K562 (cell line): Measurements from ENCODE around the gene SOX30. TPM values are rescaled to one million over a fixed set of nuclear protein-coding genes. Genes with fewer than 3 reads are reported as not detected.

ENCODE experiments used
- ATAC-seq: fragments of 200-7000 bp; cut with Tn5 transposase; 3 replicates; pipeline ENCODE4 v1.9.1; 2020; ENCODE audit warnings: moderate library complexity
- BruUV-seq: library from RNA; stranded (reverse); fragments of 400-500 nt; replicated peaks from 2 replicates; lab custom pipeline; 2021; lab: Mats Ljungman, UMichigan
- CTCF ChIA-PET: fragments of 300-600 bp; formaldehyde crosslinking; extraction: SDS; loops from one replicate; lab custom pipeline; 2021; ENCODE audit warnings: low intra/inter-chr PET ratio; lab: Yijun Ruan, JAX
- POLR2A ChIA-PET: fragments of 300-600, 350-650 bp; sonication (Branson Sonifier 250); formaldehyde crosslinking; extraction: SDS; loops from one replicate; lab custom pipeline; 2021; ENCODE audit warnings: antibody characterized with exemption, inconsistent platforms; lab: Yijun Ruan, JAX
- DNase-seq, 4 experiments: peaks; one replicate each; pipeline versions ENCODE4 v3.0.0 to v3.0.0-alpha.2; 2011 to 2018; ENCODE audit warnings: low spot score in 3 of 4, mixed read lengths in 3 of 4; ENCODE audit errors: extremely low read depth in 1 of 4
- FAIRE-seq: peaks from 2 replicates; lab custom pipeline; 2011; peaks lifted over from hg19 to GRCh38; lab: Jason Lieb, UNC
- H2AFZ ChIP-seq: 2 replicates; pipeline ENCODE4 v1.6.0; 2011; ENCODE audit warnings: low read depth, low read length, control low read depth, inconsistent platforms
- H3K27ac ChIP-seq: fragments of 200-600 bp; 3 replicates; pipeline ENCODE4 v1.8.0; 2011; ENCODE audit warnings: low read depth, mild to moderate bottlenecking, control low read depth, inconsistent platforms, low read length, moderate library complexity, mixed read lengths; ENCODE audit errors: extremely low read depth
- H3K27me3 ChIP-seq, 2 experiments: fragments of 300-600 bp in 1 of 2; 2 replicates in 1 of 2; 3 replicates in 1 of 2; pipeline versions ENCODE4 v1.6.0 to v1.8.0; 2011; ENCODE audit warnings: inconsistent platforms in 2 of 2, low read length in 2 of 2, mild to moderate bottlenecking in 1 of 2, mixed read lengths in 1 of 2, moderate library complexity in 1 of 2; ENCODE audit not compliant: control insufficient read depth in 2 of 2, insufficient read depth in 2 of 2
- H3K36me3 ChIP-seq: fragments of 300-600 bp; 3 replicates; pipeline ENCODE4 v1.8.0; 2011; ENCODE audit warnings: mild to moderate bottlenecking, low read length, inconsistent platforms; ENCODE audit not compliant: control insufficient read depth, insufficient read depth
- H3K4me1 ChIP-seq, 2 experiments: fragments of 200-600 bp in 1 of 2; replicated peaks in 1 of 2; 2 replicates in 1 of 2; 3 replicates in 1 of 2; pipeline versions ENCODE4 v1.5.1 to v1.8.0; 2011; ENCODE audit warnings: inconsistent platforms in 2 of 2, low read length in 2 of 2, mild to moderate bottlenecking in 1 of 2, mixed read lengths in 1 of 2, moderate library complexity in 1 of 2; ENCODE audit not compliant: control insufficient read depth in 2 of 2, insufficient read depth in 2 of 2
- H3K4me2 ChIP-seq: 2 replicates; pipeline ENCODE4 v1.6.1; 2011; ENCODE audit warnings: low read length, control low read depth, inconsistent platforms, mixed read lengths; ENCODE audit not compliant: insufficient read depth
- H3K4me3 ChIP-seq: fragments of 200-600 bp; sonication (generic), shearing (Covaris generic); 2 replicates; pipeline ENCODE4 v1.5.1; 2016; ENCODE audit warnings: control low read depth, inconsistent platforms
- H3K79me2 ChIP-seq: fragments of 200-600 bp; 3 replicates; pipeline ENCODE4 v1.8.0; 2011; ENCODE audit warnings: low read length, inconsistent platforms; ENCODE audit not compliant: control insufficient read depth, insufficient read depth
- H3K9ac ChIP-seq, 2 experiments: 2 replicates each; pipeline versions ENCODE4 v1.6.0 to v1.6.1; 2011; ENCODE audit warnings: low read depth in 2 of 2, low read length in 2 of 2, control low read depth in 1 of 2, inconsistent platforms in 1 of 2, mild to moderate bottlenecking in 1 of 2, mixed read lengths in 1 of 2; ENCODE audit not compliant: insufficient read depth in 1 of 2
- H3K9me1 ChIP-seq: one replicate; pipeline ENCODE4 v1.6.0; 2011; ENCODE audit warnings: inconsistent platforms, mild to moderate bottlenecking, low read length, moderate library complexity; ENCODE audit not compliant: control insufficient read depth, insufficient read depth
- H3K9me3 ChIP-seq: replicated peaks from 2 replicates; pipeline ENCODE4 v1.5.1; 2011; ENCODE audit warnings: low read depth, low read length, inconsistent platforms; ENCODE audit not compliant: control insufficient read depth, insufficient read depth
- H4K20me1 ChIP-seq: replicated peaks from 2 replicates; pipeline ENCODE4 v1.6.1; 2011; ENCODE audit warnings: low read length, inconsistent platforms, mixed read lengths; ENCODE audit not compliant: control insufficient read depth, insufficient read depth
- BDP1 ChIP-seq: IDR thresholded peaks from 3 replicates; pipeline ENCODE4 v1.6.1; 2011; ENCODE audit not compliant: insufficient read length, insufficient read depth
- CTCF ChIP-seq, 3 experiments: IDR thresholded peaks in 2 of 3; conservative IDR thresholded peaks in 1 of 3; 2 replicates each; pipeline ENCODE4 v1.5.1; 2011 to 2012; ENCODE audit warnings: low read length in 3 of 3, mild to moderate bottlenecking in 3 of 3, control low read depth in 2 of 3, improper control_type of control experiment in 1 of 3, inconsistent platforms in 1 of 3, low read depth in 1 of 3, mixed read lengths in 1 of 3, moderate library complexity in 1 of 3; ENCODE audit not compliant: insufficient read depth in 2 of 3
- ELF1 ChIP-seq: fragments of 200-800 bp; sonication (Bioruptor generic); IDR thresholded peaks from 2 replicates; pipeline ENCODE4 v1.6.1; 2016; ENCODE audit warnings: missing genetic modification characterization, missing compliant biosample characterization
- HNRNPLL ChIP-seq: fragments of 200-400 bp; formaldehyde crosslinking; IDR thresholded peaks from 2 replicates; pipeline ENCODE4 v1.6.1; 2017; ENCODE audit warnings: low read length, low read depth, mild to moderate bottlenecking; ENCODE audit not compliant: poor library complexity, severe bottlenecking
- KLF16 ChIP-seq: IDR thresholded peaks from 2 replicates; pipeline ENCODE4 v1.6.1; 2016; ENCODE audit warnings: antibody characterized with exemption
- NR2C2 ChIP-seq, 2 experiments: fragments of 200-800 bp in 1 of 2; sonication (Bioruptor generic) in 1 of 2; sonication (generic) in 1 of 2; formaldehyde crosslinking in 1 of 2; IDR thresholded peaks; 2 replicates each; pipeline versions ENCODE4 v1.6.1 to v1.8.0; 2016 to 2022; ENCODE audit warnings: mild to moderate bottlenecking in 1 of 2, missing compliant biosample characterization in 1 of 2, missing genetic modification characterization in 1 of 2, missing genetic modification reagents in 1 of 2
- PATZ1 ChIP-seq: fragments of 250-450 bp; sonication (Bioruptor Pico); IDR thresholded peaks from 2 replicates; pipeline ENCODE4 v1.5.0; 2020; ENCODE audit warnings: mild to moderate bottlenecking, borderline replicate concordance
- RHOXF2B ChIP-seq: fragments of 250-450 bp; sonication (Bioruptor Pico); conservative IDR thresholded peaks from 2 replicates; pipeline ENCODE4 v1.5.1; 2021
- SNIP1 ChIP-seq: fragments of 450-650 bp; IDR thresholded peaks from 2 replicates; pipeline ENCODE4 v1.7.1; 2017; ENCODE audit warnings: low read depth, mild to moderate bottlenecking
- TAL1 ChIP-seq: fragments of 450-650 bp; IDR thresholded peaks from 2 replicates; pipeline ENCODE4 v1.6.1; 2016; ENCODE audit warnings: mild to moderate bottlenecking
- WGBS: fragments of 100-300 bp; shearing (Covaris generic); methylation state at CpG from one replicate; pipeline ENCODE4 v1.1.6; 2016; ENCODE audit warnings: low coverage, mixed read lengths; ENCODE audit not compliant: insufficient coverage; ENCODE audit errors: missing lambda C conversion rate; 5-methylcytosine and 5-hydroxymethylcytosine counted together
- in situ Hi-C: fragments of 300-500 bp; cut with MboI; formaldehyde crosslinking; loops from 4 replicates; pipeline ENCODE4 v1.15.0; 2018; ENCODE audit warnings: inconsistent platforms, mixed read lengths
- intact Hi-C: fragments of 100-400 bp; cut with micrococcal nuclease; formaldehyde crosslinking; loops from 2 replicates; pipeline ENCODE4 v1.14.2; 2022
- polyA plus RNA-seq, 8 experiments: library from polyadenylated mRNA; depleted of rRNA in 4 of 8; stranded (reverse) in 5 of 8; unstranded in 3 of 8; fragments of >200 nt; fragmentation: Nextera tagmentation in 2 of 8; fragmentation: Illumina TruSeq in 1 of 8; extraction: Ambion mirVana in 2 of 8; extraction: Trizol in 1 of 8; gene quantifications; 2 replicates each; pipeline versions ENCODE4 v1.2.1 to v1.2.3, GENCODE V29; 2011 to 2014; ENCODE audit warnings: inconsistent platforms in 1 of 8, missing spikeins in 1 of 8
- total RNA-seq, 7 experiments: library from RNA; depleted of rRNA in 6 of 7; stranded (reverse); fragments of >200 nt in 6 of 7; fragmentation: Illumina TruSeq in 2 of 7; extraction: Trizol in 2 of 7; gene quantifications; 2 replicates each; pipeline versions ENCODE4 v1.2.1 to v1.2.3, GENCODE V29; 2011 to 2021; ENCODE audit warnings: low replicate concordance in 1 of 7
- TF ChIP-seq, protein P1 (sequence below): fragments of 250-450 bp; sonication (Bioruptor Pico); IDR thresholded peaks from 2 replicates; pipeline ENCODE4 v1.4.0; 2020; ENCODE audit warnings: mild to moderate bottlenecking, moderate library complexity, borderline replicate concordance
- TF ChIP-seq, protein P2 (sequence below): fragments of 450-650 bp; formaldehyde crosslinking; IDR thresholded peaks from 2 replicates; pipeline ENCODE4 v1.4.0; 2020; ENCODE audit warnings: mild to moderate bottlenecking, mixed read lengths

The SOX30 gene
- total and polyA plus RNA-seq, 9 of the 15 experiments (the other 6 are each of a cell fraction or from before 2014, with no cell fraction given): not detected

- Histone ChIP-seq H3K79me2 (no peaks in the 10 kb centered on the region), H3K27me3 (no peaks in the 10 kb centered on the region), H2AFZ (no peak overlapping the region; the same call in 1 of the 2 replicates), H3K27ac (no peak overlapping the region), H3K4me3 (no peak overlapping the region), H3K4me2 (no peak overlapping the region), H3K9ac (no peak overlapping the region), H3K9me3 (no peaks in the 10 kb centered on the region), H3K36me3 (no peaks in the 10 kb centered on the region), H4K20me1 (no peaks in the 10 kb centered on the region), H3K9me1 (no peaks in the 10 kb centered on the region), H3K4me1 (no peaks in the 10 kb centered on the region; a peak in 2 of 5 replicates)
- FAIRE-seq (no peak), ATAC-seq (no peak), DNase-seq (no peak)
- 34% methylated on average over 6 of the region's 6 CpGs for WGBS
- ChIA-PET CTCF (no interaction called here), POLR2A (interaction anchor here (1.0 kb wide), 1 partner anchor 56 kb away, joined by 3 read pairs; no protein-coding TSS in a partner anchor)
- intact Hi-C loops: no loop called here
- BruUV-seq: no TSS peak
- in situ Hi-C loops: no loop called here
- no peak for TF ChIP-seq TAL1
- no peak for TF ChIP-seq PATZ1 (CRISPR knock-in tag)
- TF ChIP-seq, protein P1, sequence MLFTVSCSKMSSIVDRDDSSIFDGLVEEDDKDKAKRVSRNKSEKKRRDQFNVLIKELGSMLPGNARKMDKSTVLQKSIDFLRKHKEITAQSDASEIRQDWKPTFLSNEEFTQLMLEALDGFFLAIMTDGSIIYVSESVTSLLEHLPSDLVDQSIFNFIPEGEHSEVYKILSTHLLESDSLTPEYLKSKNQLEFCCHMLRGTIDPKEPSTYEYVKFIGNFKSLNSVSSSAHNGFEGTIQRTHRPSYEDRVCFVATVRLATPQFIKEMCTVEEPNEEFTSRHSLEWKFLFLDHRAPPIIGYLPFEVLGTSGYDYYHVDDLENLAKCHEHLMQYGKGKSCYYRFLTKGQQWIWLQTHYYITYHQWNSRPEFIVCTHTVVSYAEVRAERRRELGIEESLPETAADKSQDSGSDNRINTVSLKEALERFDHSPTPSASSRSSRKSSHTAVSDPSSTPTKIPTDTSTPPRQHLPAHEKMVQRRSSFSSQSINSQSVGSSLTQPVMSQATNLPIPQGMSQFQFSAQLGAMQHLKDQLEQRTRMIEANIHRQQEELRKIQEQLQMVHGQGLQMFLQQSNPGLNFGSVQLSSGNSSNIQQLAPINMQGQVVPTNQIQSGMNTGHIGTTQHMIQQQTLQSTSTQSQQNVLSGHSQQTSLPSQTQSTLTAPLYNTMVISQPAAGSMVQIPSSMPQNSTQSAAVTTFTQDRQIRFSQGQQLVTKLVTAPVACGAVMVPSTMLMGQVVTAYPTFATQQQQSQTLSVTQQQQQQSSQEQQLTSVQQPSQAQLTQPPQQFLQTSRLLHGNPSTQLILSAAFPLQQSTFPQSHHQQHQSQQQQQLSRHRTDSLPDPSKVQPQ (CRISPR knock-in tag): no peak
- no peak for TF ChIP-seq KLF16
- TF ChIP-seq SNIP1: no peak
- no peak for TF ChIP-seq RHOXF2B (CRISPR knock-in tag)
- TF ChIP-seq BDP1: no peak
- no peak for TF ChIP-seq ELF1 (tag)
- TF ChIP-seq, protein P2, sequence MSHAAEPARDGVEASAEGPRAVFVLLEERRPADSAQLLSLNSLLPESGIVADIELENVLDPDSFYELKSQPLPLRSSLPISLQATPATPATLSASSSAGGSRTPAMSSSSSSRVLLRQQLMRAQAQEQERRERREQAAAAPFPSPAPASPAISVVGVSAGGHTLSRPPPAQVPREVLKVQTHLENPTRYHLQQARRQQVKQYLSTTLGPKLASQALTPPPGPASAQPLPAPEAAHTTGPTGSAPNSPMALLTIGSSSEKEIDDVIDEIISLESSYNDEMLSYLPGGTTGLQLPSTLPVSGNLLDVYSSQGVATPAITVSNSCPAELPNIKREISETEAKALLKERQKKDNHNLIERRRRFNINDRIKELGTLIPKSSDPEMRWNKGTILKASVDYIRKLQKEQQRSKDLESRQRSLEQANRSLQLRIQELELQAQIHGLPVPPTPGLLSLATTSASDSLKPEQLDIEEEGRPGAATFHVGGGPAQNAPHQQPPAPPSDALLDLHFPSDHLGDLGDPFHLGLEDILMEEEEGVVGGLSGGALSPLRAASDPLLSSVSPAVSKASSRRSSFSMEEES: no peak
- no peak for TF ChIP-seq CTCF (IDR thresholded peaks at IDR 0.05 in 2 of 3, conservative IDR thresholded peaks at IDR 0.05 in 1 of 3; ENCODE audit: insufficient read depth in 2 of 3, low read depth in 1 of 3, low read length in 3 of 3)
- no peak for TF ChIP-seq HNRNPLL
- no peak for TF ChIP-seq NR2C2 (CRISPR knock-in tag; IDR thresholded peaks at IDR 0.05)
- no peak for TF ChIP-seq NR2C2 (tag; IDR thresholded peaks at IDR 0.05)
Measured at GRCh38 chr5:157626831-157627230, 25.4 kb downstream of the SOX30 start.
